ENCODE data around the gene OR4F6.

The OR4F6 gene

DNA sequence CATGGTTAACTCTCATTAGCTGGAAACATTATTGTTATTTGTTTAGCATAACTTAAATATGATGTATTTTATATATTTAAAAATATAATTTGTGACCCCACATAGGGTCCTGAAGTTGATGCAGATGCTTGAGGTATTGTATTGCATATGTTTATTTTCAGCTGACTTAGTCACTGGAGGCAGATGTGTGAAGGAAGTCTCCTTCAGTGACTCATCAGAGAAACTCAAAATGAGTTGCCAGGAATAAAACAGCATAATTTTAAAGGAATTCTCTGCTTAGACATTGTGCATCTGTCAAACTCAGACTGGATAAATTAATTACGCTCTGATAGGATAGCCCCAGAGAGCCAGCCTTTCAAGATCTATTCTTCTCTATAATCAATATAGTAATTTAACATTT lies 7.9 kb upstream of the OR4F6 start:
- Histone ChIP-seq H3K9me3 (no peaks in the 10 kb centered on the region), H3K4me1 (no peaks in the 10 kb centered on the region), H3K4me3 (ENCODE audit: low read depth, low read length) (no peak overlapping the region), H3K27me3 (peaks cover 29% of the 10 kb centered on the region), H3K36me3 (no peaks in the 10 kb centered on the region)
- no peak for DNase-seq
- TF ChIP-seq, protein P1, sequence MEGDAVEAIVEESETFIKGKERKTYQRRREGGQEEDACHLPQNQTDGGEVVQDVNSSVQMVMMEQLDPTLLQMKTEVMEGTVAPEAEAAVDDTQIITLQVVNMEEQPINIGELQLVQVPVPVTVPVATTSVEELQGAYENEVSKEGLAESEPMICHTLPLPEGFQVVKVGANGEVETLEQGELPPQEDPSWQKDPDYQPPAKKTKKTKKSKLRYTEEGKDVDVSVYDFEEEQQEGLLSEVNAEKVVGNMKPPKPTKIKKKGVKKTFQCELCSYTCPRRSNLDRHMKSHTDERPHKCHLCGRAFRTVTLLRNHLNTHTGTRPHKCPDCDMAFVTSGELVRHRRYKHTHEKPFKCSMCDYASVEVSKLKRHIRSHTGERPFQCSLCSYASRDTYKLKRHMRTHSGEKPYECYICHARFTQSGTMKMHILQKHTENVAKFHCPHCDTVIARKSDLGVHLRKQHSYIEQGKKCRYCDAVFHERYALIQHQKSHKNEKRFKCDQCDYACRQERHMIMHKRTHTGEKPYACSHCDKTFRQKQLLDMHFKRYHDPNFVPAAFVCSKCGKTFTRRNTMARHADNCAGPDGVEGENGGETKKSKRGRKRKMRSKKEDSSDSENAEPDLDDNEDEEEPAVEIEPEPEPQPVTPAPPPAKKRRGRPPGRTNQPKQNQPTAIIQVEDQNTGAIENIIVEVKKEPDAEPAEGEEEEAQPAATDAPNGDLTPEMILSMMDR (IDR thresholded peaks at IDR 0.05; ENCODE audit: low read depth, low read length), result no peak

DNA sequence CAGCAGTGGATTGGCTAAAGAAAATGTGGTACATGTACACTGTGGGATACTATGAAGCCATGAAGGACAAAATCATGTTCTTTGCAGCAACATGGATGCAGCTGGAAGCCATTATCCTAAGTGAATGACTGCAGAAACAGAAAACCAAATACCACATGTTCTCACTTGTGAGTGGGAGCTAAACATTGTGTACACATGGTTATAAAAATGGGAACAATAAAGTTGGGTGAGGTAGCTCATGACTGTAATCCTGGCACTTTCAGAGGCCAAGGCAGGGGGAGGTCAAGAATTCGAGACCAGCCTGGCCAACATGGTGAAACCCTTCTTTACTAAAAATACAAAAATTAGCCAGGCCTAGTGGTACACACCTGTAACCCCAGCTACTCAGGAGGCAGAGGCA lies 3.6 kb upstream of the OR4F6 start:
- no peaks in the 10 kb centered on the region for H3K36me3 ChIP-seq
- no peak for DNase-seq
- peaks cover 39% of the 10 kb centered on the region for H3K27me3 ChIP-seq
- TF ChIP-seq, protein P1 (IDR thresholded peaks at IDR 0.05; ENCODE audit: low read depth, low read length), result no peak
- no peaks in the 10 kb centered on the region for H3K9me3 ChIP-seq
- H3K4me3 ChIP-seq (ENCODE audit: low read depth, low read length), result no peak overlapping the region
- no peaks in the 10 kb centered on the region for H3K4me1 ChIP-seq

DNA sequence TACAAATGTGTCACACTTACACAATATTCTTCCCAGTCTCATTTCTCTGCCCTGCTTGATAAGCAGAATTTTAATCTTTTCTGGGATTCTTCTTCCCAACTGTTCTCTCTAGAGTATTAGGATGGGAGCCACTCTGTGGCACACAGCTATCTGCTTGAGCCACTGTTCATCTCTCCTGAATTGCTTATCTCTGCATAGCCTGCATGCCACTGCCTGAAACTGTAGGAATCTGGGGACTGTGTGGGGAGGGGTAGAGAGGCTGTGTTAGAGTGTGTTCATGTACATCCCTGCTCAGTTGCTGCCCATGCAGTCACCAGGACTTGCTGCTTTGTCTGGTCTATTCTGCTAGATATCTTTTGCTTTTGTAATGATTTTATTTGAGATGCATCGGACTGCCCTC lies 2.3 kb upstream of the OR4F6 start:
- Histone ChIP-seq H3K9me3 (no peaks in the 10 kb centered on the region), H3K4me3 (ENCODE audit: low read depth, low read length) (no peak overlapping the region), H3K36me3 (no peaks in the 10 kb centered on the region), H3K4me1 (no peaks in the 10 kb centered on the region), H3K27me3 (peaks cover 39% of the 10 kb centered on the region)
- TF ChIP-seq, protein P1 (IDR thresholded peaks at IDR 0.05; ENCODE audit: low read depth, low read length), result no peak
- DNase-seq, result no peak

DNA sequence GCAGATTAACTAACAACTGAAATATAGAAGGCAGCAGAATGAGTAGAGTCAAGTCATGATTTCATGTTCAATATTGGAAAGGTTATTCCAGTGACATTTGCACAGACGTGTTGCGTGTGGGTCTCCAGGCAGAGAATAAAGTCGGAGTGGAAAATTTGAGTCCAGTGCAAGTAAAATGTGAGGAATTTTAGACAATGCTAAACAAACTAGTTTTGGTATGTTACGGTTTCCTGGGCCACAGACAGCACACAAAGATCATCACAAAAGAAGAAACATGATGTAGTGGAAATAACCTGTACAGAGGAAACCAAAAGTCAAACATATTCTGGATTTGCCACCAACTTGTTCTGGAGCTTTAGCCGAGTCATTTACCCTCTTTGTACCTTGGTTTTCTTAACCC lies 367 bp downstream of the OR4F6 start:
- H3K36me3 ChIP-seq, result no peaks in the 10 kb centered on the region
- DNase-seq, result no peak
- H3K27me3 ChIP-seq, result peaks cover 28% of the 10 kb centered on the region
- no peaks in the 10 kb centered on the region for H3K9me3 ChIP-seq
- H3K4me1 ChIP-seq, result no peaks in the 10 kb centered on the region
- H3K4me3 ChIP-seq (ENCODE audit: low read depth, low read length), result no peak overlapping the region
- TF ChIP-seq, protein P1 (IDR thresholded peaks at IDR 0.05; ENCODE audit: low read depth, low read length), result no peak

DNA sequence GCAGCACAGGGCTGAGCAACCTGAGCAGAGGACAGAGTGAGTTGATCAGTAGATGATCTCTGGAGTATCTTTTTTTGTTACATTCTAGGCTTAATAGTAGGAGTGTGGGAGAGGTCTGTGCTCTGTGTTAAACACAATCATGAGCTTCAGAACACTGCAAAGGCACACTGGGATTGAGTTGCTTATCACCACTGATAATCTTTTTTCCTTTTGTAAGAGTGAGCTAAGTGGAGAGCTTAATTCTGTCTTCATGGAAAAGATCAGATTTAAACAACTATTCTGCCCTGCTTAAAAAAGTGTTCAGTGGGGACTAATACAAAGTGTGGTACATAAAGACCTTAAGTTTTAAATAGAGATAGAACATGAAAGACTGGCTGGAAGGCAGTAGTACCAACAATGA lies 1.1 kb downstream of the OR4F6 start:
- H3K4me1 ChIP-seq, result no peaks in the 10 kb centered on the region
- no peak overlapping the region for H3K4me3 ChIP-seq (ENCODE audit: low read depth, low read length)
- H3K9me3 ChIP-seq, result no peaks in the 10 kb centered on the region
- H3K36me3 ChIP-seq, result no peaks in the 10 kb centered on the region
- TF ChIP-seq, protein P1 (IDR thresholded peaks at IDR 0.05; ENCODE audit: low read depth, low read length), result no peak
- peaks cover 22% of the 10 kb centered on the region for H3K27me3 ChIP-seq
- DNase-seq, result no peak

DNA sequence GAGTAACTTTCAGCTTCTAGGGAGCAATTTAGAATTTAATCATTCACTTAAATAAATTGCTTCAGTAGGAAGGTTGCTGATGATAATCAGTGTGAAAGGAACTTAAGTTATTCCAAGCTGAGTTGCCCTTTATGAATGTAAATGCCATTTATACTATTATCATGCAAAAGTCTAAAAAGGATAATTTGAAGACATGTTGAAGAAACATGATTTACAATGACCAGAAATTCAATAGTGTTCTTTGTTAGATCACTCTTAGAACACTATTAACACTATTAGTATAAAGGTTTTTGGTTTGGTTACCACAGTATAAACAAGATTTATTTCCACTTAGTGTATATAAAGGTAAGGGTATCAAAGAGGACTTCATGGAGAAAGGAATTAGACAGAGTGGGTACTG lies 1.6 kb downstream of the OR4F6 start:
- no peak overlapping the region for H3K4me3 ChIP-seq (ENCODE audit: low read depth, low read length)
- DNase-seq, result no peak
- H3K4me1 ChIP-seq, result no peaks in the 10 kb centered on the region
- peaks cover 17% of the 10 kb centered on the region for H3K27me3 ChIP-seq
- TF ChIP-seq, protein P1 (IDR thresholded peaks at IDR 0.05; ENCODE audit: low read depth, low read length), result no peak
- no peaks in the 10 kb centered on the region for H3K9me3 ChIP-seq
- H3K36me3 ChIP-seq, result no peaks in the 10 kb centered on the region
